ENCODE measurements around the gene OTULIN. TPM values are rescaled to one million over a fixed set of nuclear protein-coding genes. Genes with fewer than 3 reads are reported as not detected.

OTULIN gene
- total and polyA plus RNA-seq, 2 of the 13 experiments (the other 11 are each of a cell fraction or from before 2014, with no cell fraction given) = 7.0 to 34.8 TPM

DNA sequence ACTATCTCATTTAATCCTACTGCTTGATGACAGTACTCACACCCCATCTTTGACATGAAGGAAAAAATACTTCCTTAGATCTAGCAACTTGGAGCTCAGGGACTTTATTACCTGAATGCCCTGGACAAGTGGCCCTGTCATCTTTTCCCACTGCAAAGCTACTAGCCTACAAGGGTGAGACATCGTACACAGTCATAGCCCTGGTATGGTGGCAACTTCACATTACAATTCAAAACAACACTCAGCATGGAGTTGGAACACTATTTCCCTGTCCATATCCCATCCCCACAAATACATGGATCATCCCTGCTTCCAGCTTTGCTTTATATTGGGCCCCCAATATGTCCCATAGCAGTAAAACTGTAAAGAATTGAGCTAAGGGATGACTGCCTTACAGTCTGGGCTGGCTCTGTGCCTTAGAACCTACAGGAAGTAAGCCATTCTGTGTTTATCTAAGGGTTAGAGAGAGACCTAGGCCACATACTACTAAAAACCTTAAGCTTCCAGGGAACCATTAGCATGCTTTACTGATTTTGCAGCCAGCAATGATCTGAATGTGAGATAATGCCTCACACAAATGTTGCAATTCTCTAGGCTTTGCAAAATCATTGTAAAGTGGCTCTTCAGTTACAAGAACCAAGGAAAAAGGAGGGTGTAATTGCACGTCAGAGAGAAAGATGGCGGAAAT, 55.9 kb downstream of the OTULIN start:
- H3K4me1 ChIP-seq (ENCODE audit: insufficient read depth, low read length) = peaks cover 20% of the 10 kb centered on the region; the same call in 1 of the 2 replicates
- H3K9ac ChIP-seq (ENCODE audit: insufficient read depth, low read depth, low read length) = no peak overlapping the region
- intact Hi-C loops (cut with micrococcal nuclease; ENCODE audit: unreplicated experiment) = no loop called here
- no peaks in the 10 kb centered on the region for H3K79me2 ChIP-seq (ENCODE audit: insufficient read depth, low read length)
- in situ Hi-C loops (cut with HindIII; ENCODE audit: extremely low pct_ligation_motif_present, low pct_unique_long_range_greater_than_20kb) = no loop called here
- WGBS (ENCODE audit: low lambda C conversion rate) = 98% methylated on average over 3 of the region's 3 CpGs
- no peak for ATAC-seq
- H3K9me3 ChIP-seq (ENCODE audit: low read length) = no peaks in the 10 kb centered on the region
- no peak for DNase-seq (ENCODE audit: low spot score)
- no TSS peak for BruUV-seq (replicated peaks)
- H3K27ac ChIP-seq (ENCODE audit: extremely low read length, insufficient read depth, low read length) = no peak overlapping the region
- H2AFZ ChIP-seq (ENCODE audit: low read length) = no peak overlapping the region
- CTCF ChIA-PET (ENCODE audit: low intra/inter-chr PET ratio, low total read pairs) = no interaction called here
- POLR2A ChIA-PET = no interaction called here
- H3K4me3 ChIP-seq (replicated peaks in 1 of 3; ENCODE audit: insufficient read depth in 1 of 3, low read depth in 2 of 3, low read length in 3 of 3) = no peak overlapping the region
- peaks cover 9 to 32% of the 10 kb centered on the region in 2 experiments for H3K36me3 ChIP-seq (replicated peaks in 1 of 2; ENCODE audit: control insufficient read depth in 1 of 2, insufficient read depth in 2 of 2, low read length in 2 of 2)
- H3K27me3 ChIP-seq (ENCODE audit: control insufficient read depth in 1 of 2, insufficient read depth in 2 of 2, low read length in 2 of 2) = no peaks in the 10 kb centered on the region
- H4K20me1 ChIP-seq (ENCODE audit: insufficient read depth, low read length) = no peaks in the 10 kb centered on the region
- H3K4me2 ChIP-seq (ENCODE audit: low read depth, low read length) = no peak overlapping the region
- no peak for FAIRE-seq
- no peak for TF ChIP-seq AHDC1 (CRISPR knock-in tag; IDR thresholded peaks at IDR 0.05; ENCODE audit: borderline replicate concordance)
- TF ChIP-seq ARNTL (CRISPR knock-in tag; IDR thresholded peaks at IDR 0.05) = no peak
- no peak for TF ChIP-seq HOXA7 (CRISPR knock-in tag; IDR thresholded peaks at IDR 0.05)

All from HepG2 (cell line).